DOHH2 (cell line): Measurements from ENCODE around the gene TF.

ENCODE experiments used
- H3F3A ChIP-seq: fragments of 200-600 bp; sonication (generic), shearing (Covaris generic); 2 replicates; pipeline ENCODE4 v1.6.0; 2016; ENCODE audit warnings: antibody characterized with exemption, mild to moderate bottlenecking; ENCODE audit not compliant: control insufficient read depth, insufficient read depth
- H3K27ac ChIP-seq: fragments of 200-600 bp; sonication (generic); 2 replicates; pipeline ENCODE4 v1.5.1; 2014; ENCODE audit warnings: low read depth, mild to moderate bottlenecking, low read length, moderate library complexity
- H3K27me3 ChIP-seq: fragments of 200-600 bp; sonication (generic); 2 replicates; pipeline ENCODE4 v1.6.1; 2014; ENCODE audit warnings: mild to moderate bottlenecking, low read length, mixed read lengths; ENCODE audit not compliant: control insufficient read depth
- H3K36me3 ChIP-seq: fragments of 200-600 bp; sonication (generic); 2 replicates; pipeline ENCODE4 v1.6.1; 2014; ENCODE audit warnings: mild to moderate bottlenecking, low read length, moderate library complexity, mixed read lengths; ENCODE audit not compliant: control insufficient read depth
- H3K4me1 ChIP-seq: fragments of 200-600 bp; sonication (generic); 2 replicates; pipeline ENCODE4 v1.6.1; 2014; ENCODE audit warnings: mild to moderate bottlenecking, low read length, mixed read lengths; ENCODE audit not compliant: control insufficient read depth
- H3K4me2 ChIP-seq: fragments of 200-600 bp; sonication (generic); 2 replicates; pipeline ENCODE4 v1.6.0; 2014; ENCODE audit warnings: mild to moderate bottlenecking, low read length, moderate library complexity
- H3K4me3 ChIP-seq: fragments of 200-600 bp; sonication (generic); 2 replicates; pipeline ENCODE4 v1.5.1; 2014; ENCODE audit warnings: mild to moderate bottlenecking, low read length, mixed read lengths
- H3K79me2 ChIP-seq: fragments of 200-600 bp; sonication (generic); 2 replicates; pipeline ENCODE4 v1.6.1; 2014; ENCODE audit warnings: mild to moderate bottlenecking, low read length, mixed read lengths; ENCODE audit not compliant: control insufficient read depth
- H3K9me2 ChIP-seq: fragments of 200-600 bp; sonication (generic); replicated peaks from 2 replicates; pipeline ENCODE4 v1.6.1; 2014; ENCODE audit warnings: mild to moderate bottlenecking, low read length, mixed read lengths; ENCODE audit not compliant: control insufficient read depth
- H3K9me3 ChIP-seq: fragments of 200-600 bp; sonication (generic); 2 replicates; pipeline ENCODE4 v1.6.1; 2014; ENCODE audit warnings: antibody characterized with exemption, low read length, mixed read lengths; ENCODE audit not compliant: control insufficient read depth, insufficient read depth
- H4K20me1 ChIP-seq: fragments of 200-600 bp; sonication (generic); 2 replicates; pipeline ENCODE4 v1.6.0; 2014; ENCODE audit warnings: low read depth, mild to moderate bottlenecking, antibody characterized with exemption, low read length, moderate library complexity; ENCODE audit not compliant: control insufficient read depth, insufficient read depth
- CTCF ChIP-seq: fragments of 200-600 bp; sonication (generic); IDR thresholded peaks from one replicate; pipeline ENCODE4 v1.5.1; 2014; ENCODE audit warnings: antibody characterized with exemption, mild to moderate bottlenecking, low read depth, low read length; ENCODE audit not compliant: poor library complexity, severe bottlenecking
- EZH2phosphoT487 ChIP-seq: fragments of 200-600 bp; sonication (generic); IDR thresholded peaks from 2 replicates; pipeline ENCODE4 v1.6.1; 2017; ENCODE audit warnings: borderline replicate concordance, mild to moderate bottlenecking, antibody characterized with exemption, low read length, moderate library complexity, mixed read lengths

TF gene

DNA sequence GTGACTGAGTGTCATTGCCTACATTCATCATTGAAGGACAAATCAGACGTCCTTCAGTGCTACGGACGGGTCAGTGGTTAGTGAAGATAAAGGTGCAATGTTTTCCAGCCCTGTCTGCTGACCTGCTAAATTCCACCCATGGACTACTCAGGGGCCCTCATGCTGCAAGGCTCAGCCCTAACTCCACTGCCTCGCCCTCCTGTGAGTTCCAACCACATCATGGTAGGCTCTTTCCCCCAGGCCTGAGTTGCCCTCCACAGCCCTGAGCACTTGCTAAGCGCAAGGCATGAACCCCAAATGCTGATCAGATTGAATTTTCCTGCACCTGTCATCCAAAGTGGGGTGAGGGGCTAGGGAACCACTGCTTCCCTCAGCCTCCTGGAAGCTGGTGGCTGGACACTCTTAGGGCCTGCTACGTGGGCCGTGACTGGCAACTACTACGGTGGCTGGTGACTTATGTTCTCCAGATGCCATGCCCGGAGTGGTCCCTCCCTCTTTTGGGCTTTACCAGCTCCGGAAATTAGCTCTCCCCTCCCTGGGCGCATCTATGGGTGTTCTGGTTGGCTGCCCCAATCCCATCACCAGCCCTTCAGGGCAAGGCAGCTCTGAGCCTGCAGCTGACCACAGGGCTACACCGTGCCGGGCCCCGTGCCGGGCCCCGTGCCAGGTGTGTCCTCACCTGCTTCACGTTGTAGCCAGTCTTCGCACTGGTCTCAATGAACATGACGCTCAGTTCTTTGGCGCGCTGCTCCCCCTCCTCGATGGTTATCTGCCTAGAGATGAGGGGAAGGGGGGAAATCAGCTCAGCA is 91.5 kb downstream of the TF start:
- H3K4me2 ChIP-seq, result no peak overlapping the region
- no peaks in the 10 kb centered on the region for H3F3A ChIP-seq
- H3K9me3 ChIP-seq, result no peaks in the 10 kb centered on the region
- H3K36me3 ChIP-seq, result no peaks in the 10 kb centered on the region
- H3K9me2 ChIP-seq, result no peaks in the 10 kb centered on the region
- no peaks in the 10 kb centered on the region for H3K27me3 ChIP-seq
- H3K27ac ChIP-seq, result no peak overlapping the region
- no peaks in the 10 kb centered on the region for H3K79me2 ChIP-seq
- TF ChIP-seq CTCF (no peak), EZH2phosphoT487 (no peak)
- H4K20me1 ChIP-seq, result no peaks in the 10 kb centered on the region
- H3K4me1 ChIP-seq, result no peaks in the 10 kb centered on the region
- H3K4me3 ChIP-seq, result no peak overlapping the region

DNA sequence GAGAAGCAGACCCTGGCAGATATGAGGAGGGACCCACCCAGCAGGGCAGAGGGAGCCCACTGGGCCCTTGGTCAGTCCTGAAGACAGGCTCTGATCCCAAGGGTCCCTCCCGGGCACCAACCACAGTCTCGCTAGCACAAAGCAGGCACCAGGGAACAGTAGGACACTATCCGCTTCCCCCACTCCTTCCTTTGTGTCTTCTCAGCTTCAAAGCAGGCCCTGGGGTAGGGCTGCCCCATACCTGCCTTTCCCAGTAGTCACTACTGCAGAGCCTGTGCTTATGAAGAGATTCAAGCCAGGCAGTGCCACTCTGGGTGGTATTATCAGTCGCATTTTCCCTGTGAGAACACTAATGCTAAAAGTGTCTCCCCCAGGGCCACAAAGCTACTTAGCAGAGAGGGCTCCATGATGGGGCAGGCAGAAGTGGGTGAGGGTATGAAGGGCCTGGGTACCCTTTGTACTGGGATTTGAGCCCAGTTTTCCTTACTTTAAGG is 92.2 kb downstream of the TF start:
- no peak overlapping the region for H3K27ac ChIP-seq
- no peaks in the 10 kb centered on the region for H3K9me2 ChIP-seq
- no peaks in the 10 kb centered on the region for H4K20me1 ChIP-seq
- no peaks in the 10 kb centered on the region for H3F3A ChIP-seq
- no peaks in the 10 kb centered on the region for H3K9me3 ChIP-seq
- H3K4me2 ChIP-seq, result no peak overlapping the region
- TF ChIP-seq EZH2phosphoT487 (no peak), CTCF (no peak)
- H3K4me1 ChIP-seq, result no peaks in the 10 kb centered on the region
- no peaks in the 10 kb centered on the region; the same call in 1 of the 2 replicates for H3K27me3 ChIP-seq
- H3K4me3 ChIP-seq, result no peak overlapping the region
- no peaks in the 10 kb centered on the region for H3K36me3 ChIP-seq
- H3K79me2 ChIP-seq, result no peaks in the 10 kb centered on the region

GRCh38 chr3:133838916-133839800 is 93.0 kb downstream of the TF start:
- Histone ChIP-seq H3K4me1 (no peaks in the 10 kb centered on the region), H3F3A (no peaks in the 10 kb centered on the region), H3K4me2 (no peak overlapping the region), H3K9me2 (no peaks in the 10 kb centered on the region), H3K4me3 (no peak overlapping the region), H3K27ac (no peak overlapping the region), H4K20me1 (no peaks in the 10 kb centered on the region), H3K27me3 (no peaks in the 10 kb centered on the region; the same call in none of the 2 replicates), H3K79me2 (no peaks in the 10 kb centered on the region), H3K36me3 (no peaks in the 10 kb centered on the region), H3K9me3 (no peaks in the 10 kb centered on the region)
- TF ChIP-seq EZH2phosphoT487, result no peak
- no peak for TF ChIP-seq CTCF
